Measurements from ENCODE around the gene CEP43.
A peak's percentile ranks its signal among the peaks of the same experiment; 100 is the strongest.

Gene CEP43

GRCh38 chr6:166969390-166970002, 29.7 kb upstream of the CEP43 start:
- DNase-seq (ENCODE audit: low spot score) = no peak

- no peak for DNase-seq (ENCODE audit: low spot score)
Measured at GRCh38 chr6:166970091-166970490, 29.1 kb upstream of the CEP43 start.

DNA sequence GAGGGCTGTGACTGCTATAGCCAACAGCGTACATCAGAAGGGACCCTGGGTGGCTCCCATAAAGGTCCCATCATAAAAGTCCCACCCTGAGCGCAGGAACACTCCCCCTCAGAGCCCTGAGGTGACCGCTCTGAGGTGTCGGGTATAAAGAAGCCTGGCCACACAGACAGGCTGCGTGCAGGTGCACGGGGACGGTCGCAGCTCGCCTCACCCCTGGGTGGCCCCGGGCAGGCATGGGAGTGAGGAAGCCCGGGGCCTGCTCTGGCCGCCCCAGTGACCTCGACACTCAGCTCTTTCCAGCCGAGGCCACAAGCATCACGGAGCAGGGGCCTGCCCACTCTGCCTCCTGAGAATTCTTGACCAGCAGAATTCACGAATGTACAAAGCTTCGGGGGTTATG, 28.4 kb upstream of the CEP43 start:
- no peak for DNase-seq (ENCODE audit: low spot score)

DNA sequence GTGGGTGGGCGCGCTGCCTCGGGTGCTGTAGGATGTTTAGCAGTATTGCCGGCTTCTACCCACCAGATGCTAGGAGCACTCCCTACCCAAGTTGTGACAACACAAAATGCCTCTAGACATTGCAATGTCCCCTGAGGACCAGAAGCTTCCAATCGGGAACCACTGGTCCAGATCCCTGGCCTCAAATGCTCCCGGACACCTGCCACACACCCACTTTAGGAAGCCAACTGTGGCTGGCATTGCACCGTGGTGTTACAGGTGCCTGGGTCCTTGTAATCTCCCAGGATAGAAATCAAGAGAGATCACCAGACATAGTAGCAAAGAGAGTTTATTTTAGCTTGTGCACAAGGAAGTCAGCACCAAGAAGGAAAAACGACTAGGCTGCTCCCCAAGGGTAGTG, 27.9 kb upstream of the CEP43 start:
- DNase-seq (ENCODE audit: low spot score) = no peak

GRCh38 chr6:166972101-166972500, 27.1 kb upstream of the CEP43 start:
- DNase-seq (ENCODE audit: low spot score) = no peak

- DNase-seq (ENCODE audit: low spot score) = no peak
Measured at GRCh38 chr6:166976636-166977035, 22.6 kb upstream of the CEP43 start.

DNA sequence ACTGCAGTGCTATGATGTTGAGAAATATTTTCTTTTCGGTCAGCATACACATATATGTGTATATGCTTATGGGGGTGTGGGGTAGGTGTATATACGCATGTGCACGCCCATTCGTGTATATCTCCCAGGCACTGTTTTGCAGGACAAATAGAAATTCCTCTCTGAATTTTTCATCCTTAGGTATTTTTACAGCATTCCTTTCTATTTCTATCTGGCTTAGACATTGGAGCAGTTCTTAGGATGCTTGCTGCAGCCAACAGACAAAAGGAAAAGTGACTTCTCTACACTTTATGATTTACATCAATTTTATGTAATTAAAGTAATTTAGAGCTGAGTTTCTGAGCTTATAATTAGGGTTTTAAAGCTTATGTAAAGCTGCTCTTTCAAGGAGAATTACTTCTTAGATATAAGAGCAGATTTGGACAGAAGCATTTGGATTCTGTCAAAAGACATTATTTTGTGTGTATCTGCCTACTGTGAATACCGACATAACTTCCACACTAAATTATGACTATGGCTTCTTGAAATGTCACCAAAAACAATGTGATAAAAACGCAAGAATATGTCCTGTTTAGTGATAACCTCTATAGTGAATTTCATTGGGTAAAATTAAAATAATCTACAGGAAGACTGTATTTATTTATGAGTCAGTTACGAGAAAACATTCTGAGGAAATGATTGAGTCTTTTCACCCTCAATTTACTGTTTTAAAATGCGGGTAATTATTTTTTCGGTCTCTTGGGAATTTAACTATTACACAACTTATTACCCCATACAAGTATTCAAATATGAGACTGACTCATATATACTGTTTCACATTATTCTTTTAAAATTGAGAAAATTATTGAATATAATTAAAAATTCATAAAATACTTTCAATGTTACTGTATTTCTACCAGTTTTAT, 21.3 kb upstream of the CEP43 start:
- DNase-seq (ENCODE audit: low spot score) = no peak

GRCh38 chr6:166980738-166981137, 18.5 kb upstream of the CEP43 start:
- DNase-seq (ENCODE audit: low spot score) = no peak

DNA sequence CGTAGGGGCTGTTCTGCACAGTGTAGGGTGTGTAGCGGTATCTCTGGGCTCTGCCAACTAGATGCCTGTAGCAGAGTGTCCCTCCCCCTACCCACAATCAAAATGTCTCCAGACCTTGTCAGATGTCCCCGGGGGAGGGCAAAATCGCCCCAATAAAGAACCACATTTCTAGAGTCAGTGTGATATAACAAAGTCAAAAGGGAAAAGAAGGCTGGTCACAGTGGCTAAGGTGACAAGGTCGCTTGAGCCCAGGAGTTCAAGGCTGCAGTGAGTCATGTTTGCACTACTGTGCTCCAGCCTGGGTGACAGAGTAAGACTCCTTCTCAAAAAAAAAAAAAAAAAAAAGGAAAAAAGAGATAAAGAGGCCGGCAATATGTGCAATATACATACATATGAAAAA, 11.7 kb upstream of the CEP43 start:
- no peak for DNase-seq (ENCODE audit: low spot score)

DNA sequence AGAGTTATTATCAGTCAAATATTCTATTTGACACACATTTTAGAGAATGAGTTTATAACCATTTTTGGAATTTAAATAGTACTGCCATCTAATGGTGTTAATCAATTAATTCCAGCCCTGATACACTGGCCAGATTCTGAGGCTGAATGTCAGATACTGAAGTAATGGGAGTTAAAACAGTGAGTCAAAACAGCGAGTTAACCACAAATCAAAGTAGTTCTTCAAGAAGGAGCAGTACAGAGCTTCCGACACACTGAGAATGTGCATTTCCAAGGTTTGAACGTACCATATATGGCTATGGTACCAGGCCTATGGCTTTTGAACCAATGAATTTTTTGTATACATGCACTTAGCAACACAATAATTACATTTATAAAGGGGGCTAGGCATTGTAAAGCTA, 11.3 kb upstream of the CEP43 start:
- no peak for DNase-seq (ENCODE audit: low spot score)

DNA sequence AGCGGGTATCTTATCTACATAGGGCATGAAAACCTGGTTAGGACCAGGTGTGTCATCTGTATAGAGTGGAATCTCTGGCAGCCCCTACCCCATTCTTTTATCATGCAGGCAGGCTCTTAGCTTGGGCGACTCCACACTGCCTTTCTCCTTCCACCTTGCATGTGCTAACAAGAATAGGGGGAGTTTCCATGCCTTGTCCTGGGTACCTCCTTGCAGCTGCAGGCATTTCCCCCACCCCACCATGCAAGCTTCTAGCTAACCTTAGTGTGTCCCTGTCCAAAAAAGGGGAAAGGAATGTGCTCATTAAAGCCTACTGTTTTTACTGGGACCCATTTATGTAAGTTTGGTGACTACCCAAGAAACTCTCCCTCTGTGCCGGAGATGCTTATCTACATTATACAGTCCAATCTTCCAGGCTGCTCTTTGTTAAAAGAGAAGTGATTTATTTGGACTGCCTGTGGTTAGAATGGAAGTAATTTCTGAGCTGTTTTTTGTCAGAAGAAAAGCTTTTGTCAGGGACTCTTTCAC, 10.5 kb upstream of the CEP43 start:
- no peak for DNase-seq (ENCODE audit: low spot score)

GRCh38 chr6:166989427-166990032, 9.7 kb upstream of the CEP43 start:
- no peak for DNase-seq (ENCODE audit: low spot score)

- no peak for DNase-seq (ENCODE audit: low spot score)
Measured at GRCh38 chr6:166996406-166996805, 2.8 kb upstream of the CEP43 start.

DNA sequence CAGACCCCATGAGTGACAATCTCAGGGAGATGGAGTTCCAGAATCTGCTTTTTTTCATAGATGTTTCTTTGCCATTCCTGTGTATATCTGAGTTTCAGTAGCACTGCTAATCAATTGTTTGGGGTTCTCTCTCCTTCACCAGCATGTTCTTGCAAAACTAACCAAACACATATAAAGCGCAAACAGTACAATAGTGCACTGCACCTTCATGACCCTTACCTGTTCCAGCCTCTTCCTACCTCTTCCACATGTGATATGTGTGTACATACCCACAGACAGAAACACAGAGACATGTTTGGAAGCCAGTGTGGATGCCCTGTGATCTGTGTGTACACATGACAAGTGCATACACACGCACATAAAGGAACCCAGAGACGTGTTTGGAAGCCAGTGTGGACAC, 1.8 kb upstream of the CEP43 start:
- no peak for DNase-seq (ENCODE audit: low spot score)

- DNase-seq (ENCODE audit: low spot score) = peak; percentile 49
Measured at GRCh38 chr6:166997768-166998255, 1.4 kb upstream of the CEP43 start.

- DNase-seq (ENCODE audit: low spot score) = no peak
Measured at GRCh38 chr6:166998256-166999144, 697 bp upstream of the CEP43 start.

- peak; percentile 13 for DNase-seq (ENCODE audit: low spot score)
Measured at GRCh38 chr6:166999884-167000253, 672 bp downstream of the CEP43 start.

DNA sequence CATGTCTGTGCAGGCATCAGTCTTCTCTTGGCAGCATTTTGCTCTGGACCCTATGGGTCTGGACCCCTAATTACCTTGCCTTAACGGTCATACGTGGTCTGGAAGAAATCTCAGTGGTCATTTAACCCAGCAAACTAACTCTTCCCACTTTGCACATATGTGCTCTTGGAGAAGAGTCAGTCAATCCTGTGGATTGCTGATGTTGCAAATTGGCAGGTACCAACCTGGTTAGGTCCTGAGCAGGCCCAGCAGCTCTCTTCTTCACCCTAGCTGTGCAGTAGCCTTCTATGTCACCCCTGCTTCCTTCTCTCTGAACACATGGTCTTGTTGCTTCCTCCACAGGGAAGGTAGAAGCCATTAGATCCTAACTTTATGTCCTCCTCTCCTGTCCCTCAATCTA, 1.6 kb downstream of the CEP43 start:
- DNase-seq (ENCODE audit: low spot score) = no peak

DNA sequence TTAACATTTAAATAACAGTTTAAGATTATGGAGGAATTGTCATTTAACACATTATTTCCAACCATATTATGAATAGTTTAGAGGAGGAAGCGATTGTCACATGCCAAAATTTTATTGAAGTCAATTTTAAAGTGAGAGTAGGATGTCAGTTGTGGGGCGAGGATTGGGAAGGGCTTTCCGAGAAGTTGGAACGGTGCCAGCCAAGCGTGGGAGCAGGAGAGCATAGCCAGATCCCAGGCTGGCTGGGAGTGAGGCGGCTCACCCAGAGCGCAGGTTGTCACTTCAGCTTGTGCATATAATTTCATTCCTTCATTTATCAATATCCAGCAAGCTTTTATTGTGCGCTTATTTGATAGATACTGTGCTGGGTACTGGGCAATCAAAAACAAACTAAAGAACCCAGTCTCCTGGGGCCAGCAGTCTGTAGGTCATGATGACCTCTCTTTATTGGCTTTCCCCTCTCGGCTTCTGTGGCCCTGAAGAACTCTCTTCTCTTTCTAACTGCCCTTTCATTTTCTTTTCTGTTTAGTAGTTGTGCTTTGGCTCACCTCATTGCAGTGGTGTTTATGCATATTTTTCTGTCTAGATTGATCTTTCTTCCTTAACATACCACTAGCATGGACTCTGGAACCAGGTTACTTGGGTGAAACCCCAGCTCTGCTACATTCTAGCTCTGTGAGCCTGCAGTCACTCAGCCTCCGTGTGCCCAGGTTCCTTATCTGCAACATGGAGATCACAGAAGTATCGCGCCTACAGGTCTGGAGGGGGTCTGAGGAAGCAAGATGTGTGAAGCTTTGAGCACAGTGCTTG, 6.4 kb downstream of the CEP43 start:
- DNase-seq (ENCODE audit: low spot score) = no peak

GRCh38 chr6:167007985-167008384, 8.8 kb downstream of the CEP43 start:
- DNase-seq (ENCODE audit: low spot score) = no peak

- DNase-seq (ENCODE audit: low spot score) = no peak
Measured at GRCh38 chr6:167013067-167013466, 13.9 kb downstream of the CEP43 start.
